ENCODE results near the gene TAF7L.
"Not testable (repeated sequence)": the region's sequence is repeated elsewhere in the genome, so short reads cannot be mapped to it uniquely, and the experiment has no call there.

The TAF7L gene, protein sequence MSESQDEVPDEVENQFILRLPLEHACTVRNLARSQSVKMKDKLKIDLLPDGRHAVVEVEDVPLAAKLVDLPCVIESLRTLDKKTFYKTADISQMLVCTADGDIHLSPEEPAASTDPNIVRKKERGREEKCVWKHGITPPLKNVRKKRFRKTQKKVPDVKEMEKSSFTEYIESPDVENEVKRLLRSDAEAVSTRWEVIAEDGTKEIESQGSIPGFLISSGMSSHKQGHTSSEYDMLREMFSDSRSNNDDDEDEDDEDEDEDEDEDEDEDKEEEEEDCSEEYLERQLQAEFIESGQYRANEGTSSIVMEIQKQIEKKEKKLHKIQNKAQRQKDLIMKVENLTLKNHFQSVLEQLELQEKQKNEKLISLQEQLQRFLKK

DNA sequence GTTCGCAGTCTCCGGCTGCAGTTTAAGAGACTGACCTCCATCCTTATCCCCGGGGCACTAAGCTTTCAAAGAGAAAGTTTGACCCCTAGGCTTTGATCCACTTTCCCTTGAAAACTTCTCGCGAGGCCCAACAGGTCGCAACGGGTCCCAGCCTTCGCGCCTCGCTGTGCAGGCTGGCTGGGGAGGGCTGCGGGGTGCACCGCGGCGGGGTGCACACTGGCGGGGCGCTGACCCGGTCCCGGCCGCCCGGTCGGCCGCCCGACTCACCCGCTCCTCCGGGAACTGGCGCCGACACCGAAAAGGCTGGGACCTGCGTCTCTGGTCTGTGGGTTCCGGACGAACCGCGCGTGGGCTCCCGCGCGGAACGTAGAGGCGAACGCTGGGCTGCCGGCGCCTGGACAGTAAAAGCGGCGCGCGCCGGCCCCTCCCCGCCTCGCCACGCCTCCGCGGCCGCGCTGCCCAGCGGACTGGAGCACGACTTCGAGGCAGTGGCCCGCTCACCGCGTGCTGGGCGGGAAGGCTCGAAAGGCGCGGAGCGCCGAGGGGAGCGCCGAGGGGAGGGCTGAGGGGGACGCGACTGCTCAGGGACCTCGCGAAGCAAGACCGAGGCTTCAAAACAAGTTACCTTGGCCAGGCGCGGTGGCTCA, at the start of gene TAF7L:
Gene TAF7L (minus strand): TSS at position 378 of the 647 bp plus-strand sequence. CDS start 3,791 bp downstream, outside the sequence.
- DNase-seq (ENCODE audit: low read depth, low spot score): no peak

DNA sequence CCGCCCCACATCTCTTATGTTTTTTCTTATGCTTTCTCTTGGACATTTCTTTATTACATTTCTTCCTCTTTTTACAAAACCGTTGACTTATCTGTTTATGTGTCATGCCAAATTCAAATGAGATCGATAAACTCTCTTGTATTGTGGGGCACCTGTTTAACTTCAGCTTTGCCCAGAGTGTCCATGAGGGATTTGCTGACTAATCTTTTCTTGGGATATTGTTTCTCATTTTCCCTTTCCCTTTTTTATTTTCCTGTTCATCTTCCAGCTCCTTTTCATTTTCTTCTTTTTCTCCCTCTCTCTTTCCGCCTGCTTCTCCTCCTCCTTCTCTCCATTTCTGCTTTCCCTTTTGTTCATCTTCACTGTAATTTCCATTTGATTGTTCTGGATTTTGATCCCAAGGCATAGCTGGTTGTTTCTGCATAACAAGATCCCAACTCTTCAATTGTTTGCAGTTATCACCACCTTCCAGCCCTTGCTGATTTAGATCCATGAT, 46.7 kb upstream of the TAF7L start:
- DNase-seq (ENCODE audit: low read depth, low spot score): no peak

DNA sequence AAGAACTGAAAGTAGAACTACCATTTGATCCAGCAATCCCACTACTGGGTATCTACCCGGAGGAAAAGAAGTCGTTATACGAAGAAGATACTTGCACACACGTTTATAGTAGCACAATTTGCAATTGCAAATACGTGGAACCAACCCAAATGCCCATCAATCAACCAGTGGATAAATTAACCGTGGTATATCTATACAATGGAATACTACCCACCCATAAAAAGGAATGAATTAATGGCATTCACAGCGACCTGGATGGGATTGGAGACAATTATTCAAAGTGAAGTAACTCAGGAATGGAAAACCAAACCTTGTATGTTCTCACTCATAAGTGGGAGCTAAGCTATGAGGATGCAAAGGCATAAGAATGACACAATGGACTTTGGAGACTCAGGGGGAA, 43.2 kb upstream of the TAF7L start:
- DNase-seq (ENCODE audit: low read depth, low spot score): not testable (repeated sequence)

DNA sequence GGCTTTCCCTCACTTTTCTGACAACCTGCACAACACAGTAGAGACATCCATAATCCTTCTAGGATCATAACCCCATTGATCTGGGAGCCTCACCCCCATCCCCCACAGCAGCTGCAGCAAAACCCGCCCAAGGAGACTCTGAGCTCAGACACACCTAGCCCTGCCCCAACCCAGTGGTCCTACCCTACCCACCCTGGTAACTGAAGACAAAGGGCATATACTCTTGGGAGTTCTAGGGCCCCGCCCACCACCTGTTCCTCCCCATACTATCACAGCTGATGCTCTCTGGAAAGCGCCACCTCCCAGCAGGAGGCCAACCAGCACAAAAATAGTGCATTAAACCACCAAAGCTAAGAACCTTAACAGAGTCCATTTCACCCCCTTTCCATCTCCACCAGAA, 35.5 kb upstream of the TAF7L start:
- DNase-seq (ENCODE audit: low read depth, low spot score): not testable (repeated sequence)

DNA sequence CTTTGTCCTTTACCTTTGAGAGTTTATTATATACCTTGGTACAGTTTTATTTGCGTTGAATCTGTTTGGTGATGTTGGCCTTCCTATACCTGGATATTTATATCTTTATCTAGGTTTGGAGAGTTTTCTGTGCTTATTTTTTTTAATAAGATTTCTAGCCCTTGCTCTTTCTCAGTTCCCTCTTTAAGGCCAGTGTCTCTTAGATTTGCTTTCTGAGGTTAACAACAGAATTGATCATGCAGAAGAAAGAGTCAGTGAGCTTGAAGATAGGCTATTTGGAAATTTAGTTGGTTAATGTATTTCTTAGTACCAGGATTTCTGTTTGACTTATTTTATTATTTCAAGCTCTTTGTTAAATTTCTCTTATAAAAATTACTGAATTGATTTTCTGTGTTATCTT, 12.7 kb upstream of the TAF7L start:
- DNase-seq (ENCODE audit: low read depth, low spot score): no peak

DNA sequence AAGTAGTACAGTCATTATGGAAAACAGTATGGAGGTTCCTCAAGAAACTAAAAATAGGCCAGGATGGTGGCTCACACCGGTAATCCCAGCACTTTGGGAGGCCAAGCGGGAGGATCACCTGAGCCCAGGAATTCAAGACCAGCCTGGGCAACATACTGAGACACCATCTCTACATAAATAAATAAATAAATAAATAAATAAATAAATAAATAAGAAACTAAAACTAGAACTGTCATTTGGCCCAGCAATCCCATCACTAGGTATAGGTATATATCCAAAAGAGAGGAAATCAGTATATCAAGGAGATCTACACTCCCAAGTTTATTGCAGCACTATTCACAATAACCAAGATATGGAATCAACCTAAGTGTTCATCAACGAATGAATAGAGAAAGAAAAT, 4.5 kb upstream of the TAF7L start:
- DNase-seq (ENCODE audit: low read depth, low spot score): not testable (repeated sequence)

DNA sequence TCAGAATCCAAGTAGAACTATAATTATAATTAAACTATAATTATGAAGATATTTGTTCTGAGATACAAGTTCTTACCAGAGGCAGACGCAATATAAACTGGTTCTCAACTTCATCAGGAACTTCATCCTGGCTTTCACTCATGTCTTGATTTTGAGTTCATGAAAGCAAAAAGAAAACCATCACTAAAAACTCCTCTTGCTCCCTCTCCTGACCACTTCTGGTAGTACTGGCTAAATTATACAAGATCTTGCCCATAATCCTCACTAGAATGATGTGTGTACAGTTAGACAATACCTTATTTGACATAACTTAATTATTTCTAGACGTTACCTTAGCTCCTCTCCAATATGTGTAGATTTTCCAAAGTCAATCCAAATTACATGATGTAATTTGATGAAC, 3.7 kb downstream of the TAF7L start:
- DNase-seq (ENCODE audit: low read depth, low spot score): no peak

DNA sequence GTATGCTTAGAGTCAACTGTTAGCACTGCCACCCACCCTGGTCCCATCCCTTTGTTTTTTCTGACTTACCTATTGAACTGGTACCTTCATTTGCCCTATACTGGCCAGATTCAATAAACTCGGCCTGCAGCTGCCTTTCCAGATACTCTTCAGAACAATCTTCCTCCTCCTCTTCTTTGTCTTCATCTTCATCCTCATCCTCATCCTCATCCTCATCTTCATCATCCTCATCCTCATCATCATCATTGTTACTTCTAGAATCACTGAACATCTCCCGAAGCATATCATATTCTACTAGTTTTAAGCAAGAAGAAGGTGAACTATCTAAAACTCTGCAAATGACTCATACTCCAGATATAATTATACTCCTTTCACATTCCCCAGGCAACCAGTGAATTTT, 14.9 kb downstream of the TAF7L start:
- DNase-seq (ENCODE audit: low read depth, low spot score): no peak

DNA sequence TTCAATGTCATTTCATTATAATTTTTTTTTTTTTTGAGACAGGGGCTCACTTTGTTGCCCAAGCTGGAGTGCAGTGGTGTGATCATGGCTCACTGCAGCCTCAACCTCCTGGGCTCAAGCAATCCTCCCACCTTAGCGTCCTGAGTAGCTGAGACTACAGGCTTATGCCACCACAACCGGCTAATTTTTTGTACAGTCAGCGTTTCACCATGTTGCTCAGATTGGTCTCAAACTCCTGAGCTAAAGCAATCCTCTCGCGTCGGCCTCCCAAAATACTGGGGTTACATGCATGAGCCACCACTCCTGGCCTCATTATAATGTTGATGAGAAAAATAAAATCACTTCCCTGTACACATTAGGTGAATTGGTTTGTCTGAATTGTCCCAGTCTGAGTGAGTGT, 16.9 kb downstream of the TAF7L start:
- no peak for DNase-seq (ENCODE audit: low read depth, low spot score)

DNA sequence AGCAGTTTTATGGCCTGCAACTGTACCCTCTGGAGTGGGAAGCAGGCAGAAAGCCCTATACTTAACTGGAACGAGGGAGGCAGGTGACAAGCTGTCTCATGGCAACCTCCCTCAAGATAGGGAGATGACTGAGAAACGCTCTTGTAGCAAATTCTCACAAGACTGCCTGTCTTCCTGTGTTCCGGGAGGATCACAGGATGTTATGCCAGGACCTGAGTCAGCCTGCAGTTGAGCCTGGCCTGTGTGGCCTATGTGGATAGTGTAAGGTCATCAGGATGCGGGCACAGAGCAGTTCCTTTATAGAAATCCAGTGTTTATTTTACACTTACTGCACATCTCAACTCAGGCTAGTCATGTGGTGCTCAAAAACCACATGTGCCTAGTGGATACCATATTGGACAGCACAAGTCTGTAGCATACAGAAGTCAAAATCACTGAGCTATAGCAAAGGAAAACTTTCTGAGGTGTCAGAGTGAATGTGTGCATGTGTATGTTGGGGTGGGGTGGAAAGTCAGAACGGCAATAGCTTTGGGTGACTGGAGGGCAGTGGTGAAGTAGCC, 25.2 kb downstream of the TAF7L start:
- DNase-seq (ENCODE audit: low read depth, low spot score): no peak

DNA sequence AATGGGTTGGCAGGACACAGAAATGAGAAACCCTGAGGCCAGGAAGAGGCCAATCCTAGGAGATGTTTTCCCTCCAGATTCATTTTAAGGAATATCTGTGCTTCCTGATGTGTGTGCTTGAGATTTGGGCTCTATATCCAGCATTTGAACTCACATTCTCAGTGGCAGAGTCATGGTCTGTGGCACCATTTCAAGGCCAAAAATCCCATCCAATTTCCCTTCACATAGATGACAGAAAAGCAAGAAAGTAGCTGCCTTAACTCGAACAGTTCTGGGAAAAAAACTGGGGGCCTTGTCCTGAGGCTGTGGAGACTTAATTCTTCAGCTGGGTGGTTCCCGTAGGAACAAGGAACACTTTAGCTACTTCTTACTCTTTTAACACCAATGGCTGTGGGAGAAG, 27.4 kb downstream of the TAF7L start:
- no peak for DNase-seq (ENCODE audit: low read depth, low spot score)

DNA sequence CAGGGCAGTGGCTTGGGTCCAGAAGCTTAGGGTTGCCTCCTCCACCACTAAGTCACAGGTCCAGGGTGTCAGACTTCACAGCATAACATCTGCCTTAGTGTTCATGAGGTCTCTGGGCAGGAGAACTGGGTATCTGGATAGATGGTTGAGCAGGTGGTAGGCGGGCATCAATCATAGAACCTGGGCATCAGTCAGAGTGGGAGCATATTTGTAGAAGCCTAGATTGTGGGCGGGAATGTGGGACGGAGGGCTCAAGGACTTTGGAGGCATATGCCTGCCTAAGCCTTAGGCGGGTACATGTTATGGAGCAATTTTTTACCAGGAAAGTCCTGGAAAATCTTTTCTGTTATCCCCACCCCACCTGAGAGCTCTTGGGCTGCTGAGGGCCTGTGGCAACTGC, 28.5 kb downstream of the TAF7L start:
- DNase-seq (ENCODE audit: low read depth, low spot score): no peak

DNA sequence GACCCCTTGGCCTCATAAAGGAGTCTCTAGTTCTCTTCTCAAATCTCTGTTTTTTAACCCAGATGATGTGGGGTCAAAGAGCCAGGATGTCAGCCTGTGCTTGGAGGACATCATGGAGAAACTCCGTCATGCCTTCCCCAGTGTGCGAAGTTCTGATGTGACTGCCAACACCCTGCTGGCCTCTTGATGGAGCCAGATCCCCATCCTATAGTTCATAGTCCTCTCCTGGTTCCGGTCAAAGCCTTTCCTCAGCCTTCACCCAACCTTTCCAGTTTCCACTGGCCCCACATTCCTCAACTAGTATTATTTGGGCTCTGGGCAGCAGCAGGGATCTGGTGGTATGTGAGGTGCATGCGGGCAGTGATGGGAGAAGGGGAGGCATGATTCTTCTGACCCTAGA, 30.7 kb downstream of the TAF7L start:
- no peak for DNase-seq (ENCODE audit: low read depth, low spot score)

DNA sequence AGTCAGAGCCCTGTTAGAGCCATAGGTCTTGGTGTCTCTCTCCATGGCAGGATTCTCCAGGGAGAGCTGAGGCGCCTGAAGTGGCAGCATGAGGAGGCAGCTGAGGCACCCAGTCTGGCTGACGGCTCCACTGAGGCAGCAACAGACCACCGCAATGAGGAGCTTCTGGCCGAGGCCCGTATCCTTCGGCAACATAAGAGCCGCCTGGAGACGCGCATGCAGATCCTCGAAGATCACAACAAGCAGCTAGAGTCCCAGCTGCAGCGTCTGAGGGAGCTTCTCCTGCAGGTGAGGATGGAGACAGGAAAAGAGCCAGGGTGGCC, 32.9 kb downstream of the TAF7L start:
- no peak for DNase-seq (ENCODE audit: low read depth, low spot score)

DNA sequence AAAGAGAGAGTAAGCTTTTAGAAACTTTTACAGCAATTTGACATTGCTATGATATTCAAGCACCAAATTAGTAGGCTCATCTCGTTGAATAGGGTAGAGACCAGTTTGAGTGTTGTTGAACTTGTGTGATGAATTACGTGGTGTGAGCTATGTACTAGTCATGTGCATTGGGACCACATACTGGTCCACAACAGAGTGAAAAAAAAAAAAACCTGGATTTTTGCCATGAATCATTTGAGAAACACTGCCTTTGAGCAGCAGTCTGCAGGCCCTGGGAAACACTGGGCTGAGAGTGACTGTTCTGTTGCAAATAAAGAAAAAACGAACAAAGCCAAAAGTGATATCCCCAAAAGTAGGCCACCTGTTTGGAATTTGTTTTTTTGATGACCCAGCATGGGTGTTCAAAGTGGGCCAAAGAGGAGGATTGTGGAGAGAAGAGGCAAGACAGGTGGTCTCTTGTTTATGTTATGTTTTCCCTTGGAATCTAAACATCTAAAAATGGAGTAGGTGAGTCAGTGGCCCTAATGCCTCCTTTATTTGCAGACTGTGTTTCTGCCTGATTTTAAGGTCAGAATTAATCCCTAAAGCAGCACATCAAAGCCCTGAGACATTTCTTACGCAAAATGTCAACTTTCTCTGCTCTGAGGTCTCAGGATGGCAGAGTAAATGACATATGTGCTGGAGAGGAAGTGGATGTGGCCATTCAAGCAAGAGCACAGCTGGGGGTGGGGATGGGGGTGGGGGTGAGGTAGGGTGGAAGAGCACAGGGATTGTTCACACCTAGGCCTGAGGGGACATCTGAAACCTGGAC, 33.5 kb downstream of the TAF7L start:
- DNase-seq (ENCODE audit: low read depth, low spot score): no peak

DNA sequence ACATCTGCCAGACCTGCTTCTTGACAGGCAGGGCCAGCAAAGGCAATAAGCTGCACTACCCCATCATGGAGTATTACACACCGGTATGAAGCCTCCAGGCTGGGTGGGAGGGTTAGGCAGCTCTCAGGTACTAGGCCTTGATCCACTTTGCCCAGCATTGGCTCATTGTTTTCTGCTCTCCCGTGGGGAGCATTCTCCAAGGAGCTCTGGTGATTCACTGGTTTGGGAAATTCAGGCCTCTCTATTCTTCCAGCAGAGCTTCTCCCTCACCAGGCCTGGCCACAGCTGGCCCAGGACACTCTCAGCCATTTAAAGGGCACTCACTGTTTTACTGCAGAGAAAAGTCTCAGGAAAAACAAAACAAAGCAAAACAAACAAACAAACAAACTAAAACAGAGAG, 38.5 kb downstream of the TAF7L start:
- no peak for DNase-seq (ENCODE audit: low read depth, low spot score)

DNA sequence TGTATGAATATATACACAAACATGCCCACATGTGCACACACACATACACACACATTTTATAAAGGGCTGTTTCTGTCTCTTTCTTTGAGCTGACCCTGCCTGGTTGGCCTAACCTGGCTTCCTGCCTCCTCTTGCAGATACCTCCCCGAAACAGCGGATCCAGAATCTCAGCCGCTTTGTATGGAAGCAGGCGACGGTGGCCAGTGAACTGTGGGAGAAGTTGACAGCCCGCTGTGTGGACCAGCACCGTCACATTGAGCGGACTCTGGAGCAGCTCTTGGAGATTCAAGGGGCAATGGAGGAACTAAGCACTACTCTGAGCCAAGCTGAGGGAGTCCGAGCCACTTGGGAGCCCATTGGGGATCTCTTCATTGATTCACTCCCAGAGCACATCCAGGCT, 49.6 kb downstream of the TAF7L start:
- no peak for DNase-seq (ENCODE audit: low read depth, low spot score)

DNA sequence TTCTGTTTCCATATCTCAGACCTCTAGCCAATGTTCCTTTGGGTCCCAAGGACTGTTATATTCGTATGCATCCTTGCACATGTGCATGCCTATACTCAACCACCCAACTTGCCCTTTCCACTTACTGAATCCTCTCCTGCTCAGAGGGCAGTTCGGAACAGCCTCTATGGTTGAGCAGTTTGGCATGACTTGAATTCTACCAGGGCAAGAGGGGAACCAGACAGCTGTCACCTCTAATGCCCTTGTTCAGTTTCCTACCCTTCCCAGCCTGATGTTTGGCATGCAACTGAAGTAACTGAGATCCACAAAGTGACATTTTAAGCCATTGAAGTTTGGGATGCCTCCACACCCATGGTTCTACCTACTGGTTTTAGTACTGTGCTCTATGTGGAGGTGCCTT, 54.1 kb downstream of the TAF7L start:
- no peak for DNase-seq (ENCODE audit: low read depth, low spot score)

DNA sequence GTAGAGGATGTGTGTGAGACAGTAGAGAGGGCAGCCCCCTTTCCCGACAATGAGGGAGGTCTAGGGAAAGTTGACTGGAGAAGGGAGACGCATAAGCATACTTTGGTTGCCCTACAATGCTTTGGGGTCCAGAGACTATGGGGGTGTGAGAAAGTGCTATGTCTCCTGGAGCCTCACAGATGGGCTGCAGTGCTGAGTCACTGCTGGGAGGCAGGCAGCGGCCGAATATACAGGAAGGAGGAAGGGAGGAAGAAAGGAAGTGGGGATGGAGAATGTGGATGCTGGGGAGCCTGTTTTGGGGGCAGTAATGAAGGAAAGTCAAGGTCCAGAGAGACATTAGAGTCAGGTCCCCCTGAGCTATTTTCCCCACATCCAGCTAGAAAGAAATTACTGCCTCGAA, 58.8 kb downstream of the TAF7L start:
- DNase-seq (ENCODE audit: low read depth, low spot score): no peak

DNA sequence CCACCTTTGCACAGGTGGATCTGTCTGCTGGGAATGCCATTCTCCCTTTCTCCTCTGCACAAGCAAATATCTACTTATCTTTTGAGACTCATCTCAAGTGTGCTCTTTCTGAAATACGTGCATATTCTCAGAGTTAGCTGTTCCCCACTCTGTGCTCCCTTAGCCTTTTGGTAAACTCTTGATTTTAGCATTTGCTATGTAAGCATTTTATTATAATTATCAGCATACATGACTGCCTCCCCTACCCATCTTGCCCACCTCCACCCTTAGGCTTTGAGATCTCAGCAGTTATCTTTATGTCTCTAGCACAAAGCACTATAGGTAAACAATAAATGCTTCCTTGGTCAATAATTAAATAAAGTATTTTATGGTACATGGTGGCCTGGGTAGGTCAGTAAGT, 60.1 kb downstream of the TAF7L start:
- DNase-seq (ENCODE audit: low read depth, low spot score): no peak

DNA sequence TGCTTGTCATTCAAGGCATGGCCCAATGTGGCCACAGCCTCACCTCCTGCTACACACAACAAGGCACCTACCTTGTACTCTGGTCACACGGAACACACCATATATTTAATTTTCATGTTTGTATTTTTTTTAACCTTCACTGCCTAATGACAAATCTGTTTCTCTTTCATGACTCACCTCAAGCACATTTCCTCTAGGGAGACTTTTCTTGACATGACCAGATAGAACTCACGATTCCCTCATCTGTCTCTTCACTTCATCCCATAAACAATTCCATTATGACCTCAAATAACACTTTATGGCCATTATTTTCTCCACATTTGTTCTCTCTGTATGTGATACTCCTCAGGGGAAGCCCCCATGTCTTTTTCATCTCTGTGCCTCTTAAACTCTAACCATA, 60.5 kb downstream of the TAF7L start:
- no peak for DNase-seq (ENCODE audit: low read depth, low spot score)

DNA sequence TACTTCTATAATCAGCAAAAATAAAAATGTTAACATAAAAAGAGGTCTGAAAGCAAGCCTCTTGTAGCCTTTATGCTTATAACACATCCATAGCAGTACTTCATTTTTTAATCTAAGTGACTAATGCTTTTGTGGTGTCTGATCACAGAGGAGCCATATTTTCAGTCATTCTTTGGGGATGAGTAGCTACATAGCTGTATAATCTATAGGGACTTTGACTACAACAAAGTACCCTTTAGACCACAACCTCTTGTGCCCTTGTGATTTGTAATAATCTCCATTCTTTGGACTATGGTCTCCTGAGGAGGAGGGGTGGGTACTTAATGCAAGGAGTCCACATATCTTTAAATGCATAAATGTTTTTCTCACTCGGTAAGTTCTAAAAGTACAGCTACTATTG, 62.0 kb downstream of the TAF7L start:
- no peak for DNase-seq (ENCODE audit: low read depth, low spot score)

Measured in brain pericyte (primary cell).